HL-60/S4 treated with retinoic acid at 250 ng/mL for 4 days and 3 days (cell line): ENCODE results near the gene XRCC1.
"Not testable (repeated sequence)": the region's sequence is repeated elsewhere in the genome, so short reads cannot be mapped to it uniquely, and the experiment has no call there.

Source experiments
- in situ Hi-C: fragments of 300-500 bp; cut with MboI; formaldehyde crosslinking; loops from 2 replicates; pipeline ENCODE4 v1.7.0; 2022; ENCODE audit warnings: low sequenced_read_pairs

The XRCC1 gene

GRCh38 chr19:43523696-43524095 lies 51.6 kb downstream of the XRCC1 start:
- in situ Hi-C loops = loop anchor here (5.0 kb wide), 1 partner anchor 76 kb away; no protein-coding TSS in a partner anchor

GRCh38 chr19:43522929-43523328 lies 52.4 kb downstream of the XRCC1 start:
- in situ Hi-C loops = loop anchor here (5.0 kb wide), 1 partner anchor 76 kb away; no protein-coding TSS in a partner anchor

DNA sequence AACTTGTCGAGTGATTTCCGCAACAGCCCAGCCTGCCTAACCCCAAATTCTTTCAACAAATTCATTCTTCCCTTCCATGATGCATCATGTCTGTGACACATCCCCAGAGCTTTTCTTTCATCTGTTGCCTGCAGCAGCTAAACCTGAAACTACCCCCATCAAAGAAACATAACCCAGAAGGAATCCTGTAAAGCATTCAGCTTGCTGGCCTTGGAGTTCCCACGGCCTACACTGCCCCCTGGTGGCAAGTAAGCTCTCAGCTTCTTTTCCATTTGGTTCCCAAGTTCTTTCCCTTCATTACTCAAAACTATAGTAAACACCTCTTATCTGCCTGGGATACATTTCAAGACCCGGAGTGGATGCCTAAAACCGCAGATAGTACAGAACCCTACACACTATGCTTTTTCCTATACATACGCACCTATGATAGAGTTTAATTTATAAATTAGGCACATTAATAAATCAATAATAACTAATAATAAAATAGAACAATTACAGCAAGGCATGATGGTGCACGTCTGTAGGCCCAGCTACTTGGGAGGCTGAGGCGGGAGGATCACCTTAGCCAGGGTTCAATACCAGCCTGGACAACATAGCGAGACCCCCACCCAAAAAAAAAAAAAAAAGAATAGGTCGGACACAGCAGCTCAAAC lies 55.8 kb downstream of the XRCC1 start:
- in situ Hi-C loops = loop anchor here (5.0 kb wide), 1 partner anchor 72 kb away; no protein-coding TSS in a partner anchor

- in situ Hi-C loops = no loop called here
These were observed 57.3 kb downstream of the XRCC1 start for GRCh38 chr19:43518051-43518450.

DNA sequence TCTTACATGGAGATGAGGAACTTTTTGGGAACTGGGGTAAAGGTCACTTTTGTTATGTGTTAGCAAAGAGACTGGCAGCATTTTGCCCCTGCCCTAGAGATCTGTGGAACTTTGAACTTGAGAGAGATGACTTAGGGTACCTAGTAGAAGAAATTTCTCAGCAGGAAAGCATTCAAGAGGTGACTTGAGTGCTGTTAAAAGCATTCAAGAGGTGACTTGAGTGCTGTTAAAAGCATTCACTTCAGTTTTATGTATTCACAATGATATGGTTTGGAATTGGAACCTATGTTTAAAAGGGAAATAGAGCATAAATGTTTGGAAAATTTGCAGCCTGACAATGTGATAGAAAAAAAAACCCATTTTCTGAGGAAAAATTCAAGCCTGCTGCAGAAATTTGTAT lies 62.9 kb downstream of the XRCC1 start:
- in situ Hi-C loops = not testable (repeated sequence)

GRCh38 chr19:43511324-43511723 lies 64.0 kb downstream of the XRCC1 start:
- in situ Hi-C loops = no loop called here

DNA sequence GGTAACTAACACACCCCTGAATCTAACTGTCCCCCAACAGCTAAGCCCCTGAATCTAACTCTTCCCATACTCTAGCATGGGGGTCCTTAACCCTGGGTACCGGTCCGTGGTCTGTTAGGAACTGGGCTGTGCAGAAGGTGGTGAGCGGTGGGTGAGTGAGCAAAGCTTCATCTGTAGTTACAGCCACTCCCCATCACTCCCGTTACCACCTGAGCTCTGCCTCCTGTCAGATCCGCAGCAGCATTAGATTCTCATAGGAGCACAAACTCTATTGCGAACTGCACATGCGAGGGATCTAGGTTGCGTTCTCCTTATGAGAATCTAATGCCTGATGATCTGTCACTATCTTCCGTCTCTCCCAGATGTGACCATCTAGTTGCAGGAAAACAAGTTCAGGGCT lies 64.6 kb downstream of the XRCC1 start:
- in situ Hi-C loops = no loop called here

- in situ Hi-C loops = no loop called here
These were observed 67.4 kb downstream of the XRCC1 start for GRCh38 chr19:43507880-43508279.

DNA sequence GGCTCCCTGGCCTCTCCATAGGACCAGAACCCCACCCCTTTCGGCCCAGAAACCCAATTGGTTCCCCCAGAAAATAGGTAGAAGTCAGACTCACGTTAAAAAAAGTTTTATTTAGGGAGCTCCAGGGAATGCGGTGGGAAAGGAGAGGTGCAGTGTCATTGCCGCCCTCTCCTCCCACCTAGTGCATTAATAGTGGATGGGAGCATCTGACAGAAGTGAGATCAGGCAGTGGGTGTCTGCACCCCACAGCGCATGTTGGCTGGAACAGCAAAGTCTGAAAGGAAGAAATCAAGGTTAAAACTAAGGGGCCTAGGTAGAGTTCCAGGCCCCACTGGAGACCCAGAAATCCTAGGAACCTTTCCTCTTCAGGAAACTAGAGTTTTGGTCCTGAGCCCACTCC lies 68.7 kb downstream of the XRCC1 start:
- in situ Hi-C loops = no loop called here

DNA sequence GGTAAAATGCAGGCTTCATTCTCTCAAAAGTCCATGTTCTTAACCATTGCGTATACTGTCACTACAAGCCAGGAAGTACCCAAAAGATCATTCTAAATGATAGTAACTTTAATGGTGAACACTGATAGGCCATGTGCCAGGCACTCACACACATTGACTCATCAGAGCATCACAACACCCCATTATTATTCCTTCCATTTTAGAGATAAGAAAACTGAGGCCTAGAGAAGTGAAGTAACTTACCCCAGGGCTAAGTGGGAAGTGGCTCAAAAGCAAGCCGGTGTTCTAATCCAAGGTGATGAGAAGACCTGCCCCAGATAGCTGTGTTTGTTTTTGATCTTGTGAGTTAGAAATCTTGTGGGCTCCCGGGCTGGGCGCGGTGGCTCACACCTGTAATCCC lies 69.4 kb downstream of the XRCC1 start:
- in situ Hi-C loops = no loop called here

DNA sequence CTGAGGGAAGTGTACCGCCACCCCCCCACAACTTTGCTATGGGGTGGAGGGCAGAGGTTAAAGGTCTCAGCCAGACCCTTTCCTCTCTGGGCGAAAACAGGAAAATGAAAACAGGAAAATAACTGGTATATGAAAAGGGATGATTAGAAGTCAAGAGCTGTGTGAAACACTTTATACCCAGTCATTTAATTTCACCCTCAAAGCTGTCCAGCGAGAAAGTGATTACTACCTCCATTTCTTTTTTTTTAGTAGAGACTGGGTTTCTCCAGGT lies 70.2 kb downstream of the XRCC1 start:
- in situ Hi-C loops = no loop called here

DNA sequence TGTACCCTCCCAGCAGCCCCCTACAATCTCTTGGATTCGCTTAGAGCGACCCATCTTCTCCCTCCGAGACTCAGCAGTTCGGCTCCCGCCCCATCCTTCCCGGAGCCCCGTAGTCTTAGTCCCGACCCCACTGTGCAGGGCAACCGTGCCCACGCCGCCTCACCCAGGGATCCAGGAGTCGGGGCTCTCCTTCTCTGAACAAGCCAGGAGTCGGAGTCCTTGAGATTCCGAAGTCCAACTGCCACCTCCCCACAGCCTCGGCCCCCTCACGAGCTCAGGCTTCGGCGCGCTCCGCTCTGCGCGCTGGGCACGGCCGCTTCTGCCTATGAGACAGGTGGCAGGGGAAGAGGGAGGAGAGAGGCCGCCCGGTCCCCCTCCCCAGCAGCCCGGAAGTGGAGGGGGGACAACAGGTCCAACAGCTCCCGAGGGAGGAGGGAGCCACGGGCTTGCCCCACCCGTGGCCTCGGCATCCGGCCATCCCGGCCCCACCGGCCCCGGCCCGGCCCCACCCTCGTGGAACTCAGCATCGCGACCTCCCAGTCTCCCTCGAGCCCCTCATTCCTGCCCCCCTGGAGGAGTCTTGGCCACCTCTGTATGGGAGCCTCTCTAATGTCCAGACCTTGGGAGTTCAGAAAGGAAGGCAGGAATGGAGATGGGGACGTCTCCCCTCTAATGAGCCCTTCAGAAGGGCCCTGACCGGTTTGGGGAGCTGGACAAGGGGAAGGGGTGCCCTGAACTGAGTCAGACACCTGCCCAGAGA lies 70.7 kb downstream of the XRCC1 start, which contains the start of gene PHLDB3:
PHLDB3 (minus strand) TSS at position 321 of the 760 bp plus-strand sequence. CDS start 628 bp downstream, outside the sequence.
- in situ Hi-C loops = no loop called here

DNA sequence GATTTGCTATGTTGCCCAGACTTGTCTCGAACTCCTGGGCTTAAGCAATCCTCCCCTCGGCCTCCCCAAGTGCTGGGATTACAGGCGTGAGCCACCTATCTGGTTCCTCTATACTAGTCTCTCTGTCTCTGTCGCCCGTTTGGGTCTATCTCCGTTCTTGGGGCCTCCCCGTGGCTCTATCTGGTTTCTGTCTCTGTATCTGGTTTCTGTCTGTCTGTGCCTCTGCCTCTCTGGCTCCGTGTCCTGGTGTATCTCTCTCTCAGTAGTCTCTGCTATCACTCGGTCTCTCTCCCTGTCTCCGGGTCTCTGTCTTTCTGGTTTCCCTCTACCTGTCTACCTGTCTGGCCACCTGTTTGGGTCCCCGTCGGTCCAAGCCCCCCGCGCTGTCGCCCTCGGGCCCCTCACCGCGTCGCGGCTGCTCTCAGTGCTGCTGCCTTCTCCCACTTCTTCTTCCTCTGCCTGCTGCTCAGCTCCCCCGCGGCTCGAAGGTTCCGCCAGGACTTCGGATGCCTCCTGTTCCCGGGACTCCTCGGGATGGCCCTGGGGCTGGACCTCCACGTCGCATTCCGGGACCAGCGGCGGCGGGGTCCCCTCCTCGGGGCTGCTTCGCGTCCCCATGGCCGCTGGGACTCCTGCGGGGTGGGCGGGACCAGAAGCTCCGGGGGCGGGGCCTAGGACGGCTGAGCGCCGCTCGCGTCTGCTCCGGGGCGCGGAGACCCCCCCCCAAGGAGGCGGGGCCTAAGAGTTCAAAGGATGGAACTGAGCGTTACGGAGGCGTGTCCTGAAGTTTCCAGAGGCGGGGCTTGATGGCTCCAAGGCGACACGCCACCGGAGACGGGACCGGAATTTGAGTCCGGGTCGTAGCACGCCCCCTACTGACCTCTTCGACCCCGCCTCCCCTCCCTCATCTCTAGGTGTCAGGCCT lies 71.6 kb downstream of the XRCC1 start:
- in situ Hi-C loops = no loop called here

DNA sequence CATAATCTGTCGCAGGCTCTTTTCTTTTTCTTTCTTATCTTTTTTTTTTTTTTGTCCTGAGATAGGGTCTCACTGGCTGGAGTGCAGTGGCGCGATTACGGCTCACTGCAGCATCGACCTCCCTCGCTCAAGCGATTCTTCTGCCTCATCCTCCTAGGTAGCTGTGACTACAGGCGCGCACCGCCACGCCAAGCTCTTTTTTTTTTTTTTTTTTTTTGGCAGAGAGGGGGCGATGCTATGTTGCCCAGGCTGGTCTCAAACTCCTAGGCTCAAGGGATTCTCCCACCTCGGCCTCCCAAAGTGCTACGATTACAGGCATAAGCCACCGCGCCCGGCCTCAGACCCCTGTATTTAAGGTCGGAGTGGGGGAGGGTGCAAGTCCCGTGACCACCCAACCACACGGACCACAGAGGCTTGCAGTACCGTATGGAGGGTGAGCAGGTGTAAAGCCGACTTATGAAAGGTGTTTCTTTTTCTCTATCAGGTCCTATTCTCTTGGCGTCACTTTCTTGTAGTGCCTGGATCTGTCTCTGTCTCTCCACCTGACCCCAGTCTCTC lies 72.8 kb downstream of the XRCC1 start:
- in situ Hi-C loops = no loop called here

GRCh38 chr19:43501661-43502418 lies 73.5 kb downstream of the XRCC1 start:
- in situ Hi-C loops = no loop called here

DNA sequence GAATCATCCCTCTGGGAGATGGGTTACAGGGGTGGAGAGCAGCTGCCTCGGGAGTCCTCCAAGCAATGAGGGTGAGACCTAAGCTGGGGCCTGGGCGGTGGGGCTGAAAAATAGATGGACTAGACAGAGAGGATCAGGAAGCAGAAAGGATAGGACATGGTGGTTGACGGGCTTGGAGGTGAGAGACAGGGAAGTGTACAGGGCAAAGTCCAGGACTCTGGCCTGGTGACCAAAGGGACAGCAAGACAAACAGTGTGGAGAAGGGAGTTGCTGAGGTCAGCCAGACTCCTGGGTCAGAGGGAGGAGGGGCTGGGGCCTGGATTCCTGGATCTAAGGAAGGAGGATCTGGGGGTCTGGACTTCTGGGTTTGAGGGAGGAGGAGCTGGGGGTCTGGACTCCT lies 76.3 kb downstream of the XRCC1 start:
- in situ Hi-C loops = no loop called here

DNA sequence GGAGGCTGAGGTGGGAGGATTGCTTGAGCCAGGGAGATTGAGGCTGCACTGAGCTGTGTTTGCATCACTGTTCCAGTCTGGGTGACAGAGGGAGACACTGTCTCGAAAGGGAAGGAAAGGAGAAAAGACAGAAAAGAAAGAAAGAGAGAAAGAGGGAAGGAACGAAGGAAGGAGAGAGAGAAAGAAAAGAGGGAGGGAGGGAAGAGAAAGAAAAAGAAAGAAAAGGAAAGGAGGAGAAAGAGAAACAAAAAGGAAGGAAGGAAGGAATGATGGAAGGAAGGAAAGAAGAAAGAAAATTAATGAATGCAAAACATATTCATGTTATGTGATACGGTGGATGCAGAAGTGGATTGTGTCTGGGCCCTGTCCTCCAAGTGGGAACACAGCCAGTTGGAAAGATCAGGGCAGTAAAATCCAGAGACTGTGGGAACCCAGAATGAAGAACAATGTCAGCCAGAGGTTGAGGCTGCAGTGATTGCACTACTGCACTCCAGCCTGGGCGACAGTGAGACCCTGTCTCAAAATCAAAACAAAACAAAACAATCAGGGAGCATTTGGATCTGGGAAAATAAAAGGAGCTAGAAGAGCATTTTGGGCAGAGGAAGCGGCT lies 77.0 kb downstream of the XRCC1 start:
- in situ Hi-C loops = no loop called here

DNA sequence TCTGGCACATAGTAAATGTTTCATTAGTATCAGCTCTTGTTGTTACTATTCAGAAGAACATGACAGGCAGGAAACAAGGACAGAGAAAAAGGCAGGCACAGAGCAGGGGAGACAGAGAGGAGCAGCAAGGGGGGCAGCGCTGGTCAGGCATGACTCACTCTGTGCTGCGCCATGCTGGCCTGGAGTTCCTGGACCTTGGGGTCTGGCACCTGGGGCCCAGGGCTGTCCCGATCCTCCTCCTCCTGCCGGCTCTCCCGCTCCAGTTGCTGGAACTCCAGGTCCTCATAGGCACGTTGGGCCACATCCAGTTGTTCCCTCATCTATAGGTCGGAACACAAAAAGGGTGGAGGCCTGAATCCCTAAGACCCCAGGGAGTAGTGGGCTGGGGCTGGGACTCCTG lies 78.4 kb downstream of the XRCC1 start:
- in situ Hi-C loops = no loop called here

- in situ Hi-C loops = no loop called here
These were observed 80.2 kb downstream of the XRCC1 start for GRCh38 chr19:43495082-43495481.
